Breast epithelium (tissue), 4 donors: ENCODE results near the gene SLC46A3. TPM values are rescaled to one million over a fixed set of nuclear protein-coding genes. Genes with fewer than 3 reads are reported as not detected.

Experiments
- DNase-seq, 2 donors: peaks; one replicate each; pipeline ENCODE4 v3.0.0-alpha.2; 2019; ENCODE audit warnings: low spot score in 2 of 2
- H3K27ac ChIP-seq, 2 donors: fragments of 200-600 bp; sonication (generic) in 1 of 2; one replicate each; pipeline ENCODE4 v1.5.1; 2016 to 2019; ENCODE audit warnings: mild to moderate bottlenecking in 1 of 2
- H3K27me3 ChIP-seq, 2 donors: fragments of 200-600 bp; sonication (generic) in 1 of 2; one replicate each; pipeline versions ENCODE4 v1.5.1 to v1.6.0; 2017 to 2019; ENCODE audit warnings: control low read depth in 1 of 2, mild to moderate bottlenecking in 1 of 2
- H3K36me3 ChIP-seq: fragments of 200-600 bp; one replicate; pipeline ENCODE4 v1.5.1; 2019
- H3K4me1 ChIP-seq, 2 donors: fragments of 200-600 bp; sonication (generic); one replicate each; pipeline ENCODE4 v1.5.1; 2016 to 2019; ENCODE audit warnings: control low read depth in 1 of 2
- H3K4me3 ChIP-seq, 3 donors: fragments of 200-600 bp; sonication (generic); 1 replicate in 2 of 3; 2 replicates in 1 of 3; pipeline ENCODE4 v1.5.1; 2016 to 2019; ENCODE audit warnings: mild to moderate bottlenecking in 3 of 3, moderate library complexity in 2 of 3
- H3K9me3 ChIP-seq, 2 donors: fragments of 200-600 bp; sonication (generic) in 1 of 2; one replicate each; pipeline ENCODE4 v1.5.1; 2016 to 2019; ENCODE audit warnings: control low read depth in 1 of 2
- POLR2A ChIP-seq: fragments of 450-650 bp; IDR thresholded peaks from one replicate; pipeline ENCODE4 v1.6.1; 2016; ENCODE audit warnings: antibody characterized with exemption, mild to moderate bottlenecking, moderate library complexity
- POLR2AphosphoS5 ChIP-seq, 3 donors: sonication (generic); formaldehyde crosslinking; IDR thresholded peaks; one replicate each; pipeline ENCODE4 v1.6.1; 2017; ENCODE audit warnings: antibody characterized with exemption in 3 of 3
- intact Hi-C: fragments of 100-400 bp; cut with DNase I; formaldehyde crosslinking; loops from one replicate; pipeline ENCODE4 v1.15.1; 2023; ENCODE audit warnings: low total_unique reads
- total RNA-seq, 3 donors: library from RNA; depleted of rRNA; stranded (reverse); fragments of >200 nt; gene quantifications; one replicate each; pipeline ENCODE4 v1.1.0, GENCODE V29; 2016
- TF ChIP-seq, protein P1 (sequence below), 3 donors: fragments of 450-650 bp; IDR thresholded peaks; one replicate each; pipeline ENCODE4 v1.5.1; 2016 to 2017; ENCODE audit warnings: antibody characterized with exemption in 3 of 3, mild to moderate bottlenecking in 3 of 3, moderate library complexity in 3 of 3

SLC46A3 gene
- total RNA-seq, 3 donors from 2014 or later = 17.1 to 29.7 (median 25.6) TPM

DNA sequence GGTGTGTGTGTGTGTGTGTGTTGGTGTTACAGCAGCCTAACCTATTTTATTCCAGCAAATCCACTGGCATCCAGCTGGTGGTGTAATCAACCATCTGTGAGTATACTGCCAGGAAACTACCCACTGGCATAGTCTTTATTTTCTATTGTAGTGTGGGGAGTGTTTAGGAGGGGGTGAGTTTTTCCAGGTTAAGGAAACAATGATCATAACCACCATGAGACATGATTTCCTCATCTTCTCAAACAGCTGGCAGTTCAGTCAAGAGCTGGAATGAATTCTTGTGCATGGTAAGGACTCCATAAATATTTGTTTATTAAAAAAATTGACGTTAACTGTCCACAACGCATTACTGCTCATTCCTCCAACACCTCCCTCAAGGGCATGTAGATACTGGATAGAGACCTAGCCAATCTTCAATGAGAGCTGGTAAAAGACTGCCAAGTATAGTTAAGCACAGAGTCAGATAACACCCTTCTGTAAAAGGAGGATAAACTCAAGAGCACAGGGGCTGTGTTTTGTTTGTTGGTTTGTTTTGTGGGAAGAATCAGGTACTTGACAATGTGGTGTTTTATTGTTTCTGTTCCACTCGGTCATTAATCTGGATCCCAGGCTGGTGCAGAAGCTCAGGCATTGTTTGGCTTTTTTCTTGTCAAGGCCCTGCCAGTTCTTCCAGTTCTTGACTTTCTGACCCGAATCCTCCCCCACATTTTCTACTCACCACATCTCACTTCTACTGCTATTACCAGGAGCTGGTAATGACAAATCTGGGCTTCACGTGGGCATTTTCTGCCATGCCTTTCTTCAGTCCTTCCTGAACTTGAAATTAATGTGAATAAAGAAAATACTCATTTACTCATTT, 31.6 kb upstream of the SLC46A3 start:
- Histone ChIP-seq H3K27me3 (no peaks in the 10 kb centered on the region), H3K4me1 (no peaks in the 10 kb centered on the region), H3K27ac (no peak overlapping the region), H3K36me3 (no peaks in the 10 kb centered on the region), H3K9me3 (no peaks in the 10 kb centered on the region), H3K4me3 (no peak overlapping the region)
- no peak for DNase-seq
- intact Hi-C loops = no loop called here
- TF ChIP-seq, protein P1, sequence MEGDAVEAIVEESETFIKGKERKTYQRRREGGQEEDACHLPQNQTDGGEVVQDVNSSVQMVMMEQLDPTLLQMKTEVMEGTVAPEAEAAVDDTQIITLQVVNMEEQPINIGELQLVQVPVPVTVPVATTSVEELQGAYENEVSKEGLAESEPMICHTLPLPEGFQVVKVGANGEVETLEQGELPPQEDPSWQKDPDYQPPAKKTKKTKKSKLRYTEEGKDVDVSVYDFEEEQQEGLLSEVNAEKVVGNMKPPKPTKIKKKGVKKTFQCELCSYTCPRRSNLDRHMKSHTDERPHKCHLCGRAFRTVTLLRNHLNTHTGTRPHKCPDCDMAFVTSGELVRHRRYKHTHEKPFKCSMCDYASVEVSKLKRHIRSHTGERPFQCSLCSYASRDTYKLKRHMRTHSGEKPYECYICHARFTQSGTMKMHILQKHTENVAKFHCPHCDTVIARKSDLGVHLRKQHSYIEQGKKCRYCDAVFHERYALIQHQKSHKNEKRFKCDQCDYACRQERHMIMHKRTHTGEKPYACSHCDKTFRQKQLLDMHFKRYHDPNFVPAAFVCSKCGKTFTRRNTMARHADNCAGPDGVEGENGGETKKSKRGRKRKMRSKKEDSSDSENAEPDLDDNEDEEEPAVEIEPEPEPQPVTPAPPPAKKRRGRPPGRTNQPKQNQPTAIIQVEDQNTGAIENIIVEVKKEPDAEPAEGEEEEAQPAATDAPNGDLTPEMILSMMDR (IDR thresholded peaks at IDR 0.05) = no peak
- TF ChIP-seq POLR2AphosphoS5 (IDR thresholded peaks at IDR 0.05) (no peak), POLR2A (no peak)

DNA sequence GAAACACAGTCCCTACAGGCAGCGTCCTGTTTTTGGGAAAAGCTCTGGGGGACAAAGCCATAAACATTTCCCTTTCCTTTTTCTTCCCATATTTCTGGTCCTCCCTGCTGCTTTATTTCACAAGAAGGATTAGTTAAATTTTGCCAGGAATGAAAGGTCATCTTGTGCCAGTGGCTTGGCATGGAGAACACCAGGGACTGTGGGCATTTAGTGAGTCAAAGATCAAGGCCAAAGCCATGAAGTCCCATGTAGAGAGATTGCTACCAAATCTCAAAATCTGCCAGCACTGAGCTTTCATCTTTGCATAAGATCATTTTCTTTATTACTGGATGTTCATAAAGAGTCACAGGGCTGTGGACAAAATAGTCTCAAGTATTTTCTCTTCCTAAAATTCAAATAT, 29.1 kb upstream of the SLC46A3 start:
- no peaks in the 10 kb centered on the region for H3K36me3 ChIP-seq
- no peak for DNase-seq
- H3K9me3 ChIP-seq = no peaks in the 10 kb centered on the region
- H3K27ac ChIP-seq = no peak overlapping the region
- intact Hi-C loops = no loop called here
- TF ChIP-seq, protein P1 (IDR thresholded peaks at IDR 0.05) = no peak
- TF ChIP-seq POLR2AphosphoS5 (IDR thresholded peaks at IDR 0.05) = no peak
- no peak for TF ChIP-seq POLR2A
- no peaks in the 10 kb centered on the region for H3K27me3 ChIP-seq
- no peaks in the 10 kb centered on the region for H3K4me1 ChIP-seq
- no peak overlapping the region for H3K4me3 ChIP-seq

DNA sequence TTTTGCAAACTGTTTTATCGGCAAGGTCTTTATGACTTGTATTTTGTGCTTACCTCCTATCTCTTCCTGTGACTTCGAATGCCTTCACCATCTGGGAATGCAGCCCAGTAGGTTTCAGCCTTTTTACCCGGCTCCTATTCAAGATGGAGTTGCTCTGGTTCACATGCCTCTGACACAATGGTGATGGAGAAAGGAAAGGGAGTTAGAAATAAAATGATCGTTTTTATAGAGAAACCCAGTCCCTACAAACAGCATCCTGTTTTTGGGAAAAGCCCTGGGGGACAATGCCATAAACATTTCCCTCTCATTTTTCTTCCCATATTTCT, 27.5 kb upstream of the SLC46A3 start:
- TF ChIP-seq POLR2A = no peak
- no peak for TF ChIP-seq POLR2AphosphoS5 (IDR thresholded peaks at IDR 0.05)
- TF ChIP-seq, protein P1 (IDR thresholded peaks at IDR 0.05) = no peak
- Histone ChIP-seq H3K27ac (no peak overlapping the region), H3K27me3 (no peaks in the 10 kb centered on the region), H3K4me3 (no peak overlapping the region), H3K9me3 (no peaks in the 10 kb centered on the region), H3K4me1 (no peaks in the 10 kb centered on the region), H3K36me3 (no peaks in the 10 kb centered on the region)
- intact Hi-C loops = no loop called here
- DNase-seq = no peak

DNA sequence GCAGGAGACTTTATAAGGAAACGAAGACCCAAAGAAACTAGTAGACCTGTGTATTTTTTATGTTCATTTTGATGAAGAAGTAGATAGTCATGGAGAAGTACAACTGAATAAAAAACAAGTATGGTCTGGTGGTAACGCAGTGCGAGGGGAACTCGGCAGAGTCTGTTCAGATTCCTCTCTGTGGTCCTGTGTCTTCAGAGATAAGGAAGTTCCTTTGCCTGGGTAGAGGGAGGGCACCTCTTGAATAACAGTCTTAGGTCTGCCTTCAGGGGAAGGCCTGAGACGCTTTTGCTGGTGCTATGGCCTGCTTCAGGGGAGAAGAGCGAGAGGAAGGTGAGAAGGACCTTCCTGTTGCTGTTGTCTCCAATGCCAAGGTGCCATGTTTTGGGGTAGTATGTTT, 25.9 kb upstream of the SLC46A3 start:
- H3K4me3 ChIP-seq = no peak overlapping the region
- DNase-seq = no peak
- no peak for TF ChIP-seq POLR2A
- no peak for TF ChIP-seq POLR2AphosphoS5 (IDR thresholded peaks at IDR 0.05)
- TF ChIP-seq, protein P1 (IDR thresholded peaks at IDR 0.05) = no peak
- intact Hi-C loops = no loop called here
- no peaks in the 10 kb centered on the region for H3K36me3 ChIP-seq
- no peaks in the 10 kb centered on the region for H3K27me3 ChIP-seq
- H3K9me3 ChIP-seq = no peaks in the 10 kb centered on the region
- H3K27ac ChIP-seq = no peak overlapping the region
- no peaks in the 10 kb centered on the region for H3K4me1 ChIP-seq

GRCh38 chr13:28744091-28744536, 25.3 kb upstream of the SLC46A3 start:
- H3K27ac ChIP-seq = peak overlapping the region in 1 of 2 donors; percentile 12
- no peak for DNase-seq
- no peaks in the 10 kb centered on the region for H3K9me3 ChIP-seq
- intact Hi-C loops = no loop called here
- H3K4me3 ChIP-seq = no peak overlapping the region
- H3K27me3 ChIP-seq = no peaks in the 10 kb centered on the region
- no peaks in the 10 kb centered on the region for H3K4me1 ChIP-seq
- no peaks in the 10 kb centered on the region for H3K36me3 ChIP-seq
- TF ChIP-seq POLR2AphosphoS5 (IDR thresholded peaks at IDR 0.05) (no peak), POLR2A (no peak)
- TF ChIP-seq, protein P1 (IDR thresholded peaks at IDR 0.05) = no peak
